ENCODE results near the gene IL2RA. TPM values are rescaled to one million over a fixed set of nuclear protein-coding genes. Genes with fewer than 3 reads are reported as not detected.

The IL2RA gene
- total and polyA plus RNA-seq, 9 of the 15 experiments (the other 6 are each of a cell fraction or from before 2014, with no cell fraction given) = 0.95 TPM; not detected in 8

DNA sequence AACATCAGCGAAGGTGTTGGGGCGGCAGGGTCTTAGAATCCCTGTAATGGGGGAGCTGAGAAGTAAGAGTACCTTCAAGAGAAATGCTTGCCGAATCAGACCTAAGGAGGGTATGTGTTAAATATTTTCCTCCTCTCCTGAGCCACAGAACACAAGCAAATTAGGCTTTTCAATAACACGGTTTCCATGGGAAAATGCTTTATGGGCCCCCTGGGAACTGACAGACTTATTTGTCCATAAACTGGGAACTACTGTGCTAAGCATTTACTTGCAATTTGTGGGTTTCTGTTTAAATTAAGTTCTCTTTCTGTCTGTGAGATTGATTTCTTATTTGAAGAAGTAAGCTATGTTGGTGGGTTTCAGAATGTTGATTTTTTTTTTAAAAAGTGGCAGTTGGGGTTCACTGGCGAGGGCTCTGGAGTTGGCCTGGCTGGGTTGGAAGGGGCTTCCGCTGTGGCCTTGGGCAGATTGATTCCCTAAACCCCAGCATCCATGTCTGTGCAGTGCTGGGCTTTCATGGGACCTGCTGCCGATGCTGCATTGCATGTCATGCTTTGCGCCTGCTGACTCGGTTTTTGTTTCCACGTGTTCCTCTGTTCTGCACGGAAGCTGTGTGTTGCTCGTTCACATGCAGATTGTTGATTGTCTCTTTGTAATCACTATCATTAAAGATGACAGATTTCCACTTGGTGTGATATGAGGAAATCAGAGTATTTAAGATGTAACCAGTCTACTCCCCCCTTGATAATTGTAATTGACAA is 33.8 kb upstream of the IL2RA start:
- BruUV-seq (replicated peaks) = no TSS peak
- no peak overlapping the region for H2AFZ ChIP-seq (ENCODE audit: low read depth, low read length)
- ChIA-PET POLR2A (no interaction called here), CTCF (ENCODE audit: low intra/inter-chr PET ratio) (no interaction called here)
- H3K36me3 ChIP-seq (ENCODE audit: control insufficient read depth, insufficient read depth, low read length) = peaks cover 71% of the 10 kb centered on the region
- WGBS (ENCODE audit: insufficient coverage, low coverage, missing lambda C conversion rate) = 91% methylated on average over 11 of the region's 12 CpGs
- no peak overlapping the region for H3K9ac ChIP-seq (ENCODE audit: insufficient read depth in 1 of 2, low read depth in 2 of 2, low read length in 2 of 2)
- no peaks in the 10 kb centered on the region for H3K27me3 ChIP-seq (ENCODE audit: control insufficient read depth in 2 of 2, insufficient read depth in 2 of 2, low read length in 2 of 2)
- H4K20me1 ChIP-seq (replicated peaks; ENCODE audit: control insufficient read depth, insufficient read depth, low read length) = peaks cover 26% of the 10 kb centered on the region
- intact Hi-C loops (cut with micrococcal nuclease) = no loop called here
- H3K79me2 ChIP-seq (ENCODE audit: control insufficient read depth, insufficient read depth, low read length) = peaks cover 95% of the 10 kb centered on the region
- no peak overlapping the region for H3K27ac ChIP-seq (ENCODE audit: extremely low read depth, low read depth, low read length)
- H3K9me1 ChIP-seq (ENCODE audit: control insufficient read depth, insufficient read depth, low read length) = no peaks in the 10 kb centered on the region
- peaks cover 7 to 17% of the 10 kb centered on the region in 2 experiments; a peak in 3 of 5 replicates for H3K4me1 ChIP-seq (replicated peaks in 1 of 2; ENCODE audit: control insufficient read depth in 2 of 2, insufficient read depth in 2 of 2, low read length in 2 of 2)
- no peaks in the 10 kb centered on the region for H3K9me3 ChIP-seq (replicated peaks; ENCODE audit: control insufficient read depth, insufficient read depth, low read depth, low read length)
- H3K4me3 ChIP-seq = no peak overlapping the region
- in situ Hi-C loops (cut with MboI) = no loop called here
- ATAC-seq = no peak
- H3K4me2 ChIP-seq (ENCODE audit: insufficient read depth, low read length) = no peak overlapping the region
- FAIRE-seq = no peak
- TF ChIP-seq MAFG (tag; conservative IDR thresholded peaks at IDR 0.05) (no peak), SMC3 (conservative IDR thresholded peaks at IDR 0.05; ENCODE audit: insufficient read depth, low read depth, low read length) (no peak), ZNF79 (CRISPR knock-in tag; IDR thresholded peaks at IDR 0.05; ENCODE audit: low read depth) (no peak), KLF6 (CRISPR knock-in tag; IDR thresholded peaks at IDR 0.05; ENCODE audit: borderline replicate concordance) (no peak), ZNF23 (CRISPR knock-in tag; IDR thresholded peaks at IDR 0.05) (no peak), SIRT6 (IDR thresholded peaks at IDR 0.05; ENCODE audit: low read depth, low read length) (no peak), TCF3 (CRISPR knock-in tag; IDR thresholded peaks at IDR 0.05) (no peak), ZNF76 (CRISPR knock-in tag; IDR thresholded peaks at IDR 0.05; ENCODE audit: borderline replicate concordance) (no peak), BRF1 (IDR thresholded peaks at IDR 0.05; ENCODE audit: borderline replicate concordance, extremely low read depth, insufficient read length) (no peak), ILK (tag; IDR thresholded peaks at IDR 0.05; ENCODE audit: borderline replicate concordance, low read depth) (no peak), MYNN (IDR thresholded peaks at IDR 0.05) (no peak), MYNN (CRISPR knock-in tag; IDR thresholded peaks at IDR 0.05) (no peak), PHF8 (IDR thresholded peaks at IDR 0.05; ENCODE audit: borderline replicate concordance, low read length) (no peak), HDAC1 (IDR thresholded peaks at IDR 0.05) (no peak), ZBED1 (IDR thresholded peaks at IDR 0.05) (no peak), MECOM (CRISPR knock-in tag; IDR thresholded peaks at IDR 0.05) (no peak), ZBTB34 (CRISPR knock-in tag; IDR thresholded peaks at IDR 0.05) (no peak)
- TF ChIP-seq, protein P1, sequence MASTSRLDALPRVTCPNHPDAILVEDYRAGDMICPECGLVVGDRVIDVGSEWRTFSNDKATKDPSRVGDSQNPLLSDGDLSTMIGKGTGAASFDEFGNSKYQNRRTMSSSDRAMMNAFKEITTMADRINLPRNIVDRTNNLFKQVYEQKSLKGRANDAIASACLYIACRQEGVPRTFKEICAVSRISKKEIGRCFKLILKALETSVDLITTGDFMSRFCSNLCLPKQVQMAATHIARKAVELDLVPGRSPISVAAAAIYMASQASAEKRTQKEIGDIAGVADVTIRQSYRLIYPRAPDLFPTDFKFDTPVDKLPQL (IDR thresholded peaks at IDR 0.05; ENCODE audit: extremely low read depth, insufficient read length) = no peak
- DNase-seq (ENCODE audit: extremely low read depth in 1 of 4, low spot score in 3 of 4) = no peak
